ENCODE results near the gene LRRC61.
A peak's percentile ranks its signal among the peaks of the same experiment; 100 is the strongest.

The LRRC61 gene

GRCh38 chr7:150376560-150376959 lies 53.4 kb downstream of the LRRC61 start:
- TF ChIP-seq POLR2AphosphoS5 (IDR thresholded peaks at IDR 0.05; ENCODE audit: low read depth, low read length) (no peak), SIN3A (IDR thresholded peaks at IDR 0.05; ENCODE audit: borderline replicate concordance, insufficient read depth, low read length) (no peak), TAF1 (IDR thresholded peaks at IDR 0.05; ENCODE audit: borderline replicate concordance, insufficient read depth, low read length) (no peak), FOXP2 (optimal IDR thresholded peaks at IDR 0.05; ENCODE audit: borderline replicate concordance, extremely low read depth, extremely low read length, insufficient read depth) (no peak), REST (IDR thresholded peaks at IDR 0.05; ENCODE audit: insufficient read depth in 1 of 2, low read depth in 2 of 2, low read length in 2 of 2) (no peak)

GRCh38 chr7:150377196-150377595 lies 54.0 kb downstream of the LRRC61 start:
- TF ChIP-seq FOXP2 (optimal IDR thresholded peaks at IDR 0.05; ENCODE audit: borderline replicate concordance, extremely low read depth, extremely low read length, insufficient read depth) (no peak), REST (IDR thresholded peaks at IDR 0.05; ENCODE audit: insufficient read depth in 1 of 2, low read depth in 2 of 2, low read length in 2 of 2) (no peak), SIN3A (IDR thresholded peaks at IDR 0.05; ENCODE audit: borderline replicate concordance, insufficient read depth, low read length) (no peak), TAF1 (IDR thresholded peaks at IDR 0.05; ENCODE audit: borderline replicate concordance, insufficient read depth, low read length) (no peak), POLR2AphosphoS5 (IDR thresholded peaks at IDR 0.05; ENCODE audit: low read depth, low read length) (no peak)

GRCh38 chr7:150377635-150378034 lies 54.5 kb downstream of the LRRC61 start:
- TF ChIP-seq FOXP2 (optimal IDR thresholded peaks at IDR 0.05; ENCODE audit: borderline replicate concordance, extremely low read depth, extremely low read length, insufficient read depth), result no peak
- TF ChIP-seq REST (IDR thresholded peaks at IDR 0.05; ENCODE audit: insufficient read depth in 1 of 2, low read depth in 2 of 2, low read length in 2 of 2), result no peak
- no peak for TF ChIP-seq POLR2AphosphoS5 (IDR thresholded peaks at IDR 0.05; ENCODE audit: low read depth, low read length)
- TF ChIP-seq TAF1 (IDR thresholded peaks at IDR 0.05; ENCODE audit: borderline replicate concordance, insufficient read depth, low read length), result no peak
- TF ChIP-seq SIN3A (IDR thresholded peaks at IDR 0.05; ENCODE audit: borderline replicate concordance, insufficient read depth, low read length), result no peak

GRCh38 chr7:150378115-150378852 lies 55.1 kb downstream of the LRRC61 start:
- TF ChIP-seq SIN3A (IDR thresholded peaks at IDR 0.05; ENCODE audit: borderline replicate concordance, insufficient read depth, low read length) (0 out of 2 replicates have a peak, but pooled peaks have one; percentile 35), POLR2AphosphoS5 (IDR thresholded peaks at IDR 0.05; ENCODE audit: low read depth, low read length) (no peak)

GRCh38 chr7:150378853-150379440 lies 55.8 kb downstream of the LRRC61 start, which contains the start of gene ZNF775:
ZNF775 (plus strand) TSS chr7:150379330; CDS start chr7:150388471, 9,141 bp downstream.
- TF ChIP-seq SIN3A (IDR thresholded peaks at IDR 0.05; ENCODE audit: borderline replicate concordance, insufficient read depth, low read length) (no peak), POLR2AphosphoS5 (IDR thresholded peaks at IDR 0.05; ENCODE audit: low read depth, low read length) (peak; percentile 80), REST (IDR thresholded peaks at IDR 0.05; ENCODE audit: insufficient read depth in 1 of 2, low read depth in 2 of 2, low read length in 2 of 2) (peak in 1 of 2 experiments; percentile 36; a peak in 1 of 4 replicates), FOXP2 (optimal IDR thresholded peaks at IDR 0.05; ENCODE audit: borderline replicate concordance, extremely low read depth, extremely low read length, insufficient read depth) (peak; percentile 17), TAF1 (IDR thresholded peaks at IDR 0.05; ENCODE audit: borderline replicate concordance, insufficient read depth, low read length) (peak; percentile 63; the same call in 1 of the 2 replicates)

Data from PFSK-1 (cell line).